Body of pancreas (tissue), 4 donors: ENCODE data around the gene DNAH7.

ENCODE experiments used
- POLR2A ChIP-seq, 3 donors: fragments of 450-650 bp; IDR thresholded peaks; one replicate each; pipeline ENCODE4 v1.6.1; 2016; ENCODE audit warnings: antibody characterized with exemption in 3 of 3, mild to moderate bottlenecking in 2 of 3
- TF ChIP-seq, protein P1 (sequence below), 7 experiments: fragments of 450-650 bp in 4 of 7; fragments of 200-600 bp in 3 of 7; sonication (generic) in 3 of 7; IDR thresholded peaks; one replicate each; pipeline ENCODE4 v1.5.1; 2016 to 2019; ENCODE audit warnings: antibody characterized with exemption in 7 of 7

DNA sequence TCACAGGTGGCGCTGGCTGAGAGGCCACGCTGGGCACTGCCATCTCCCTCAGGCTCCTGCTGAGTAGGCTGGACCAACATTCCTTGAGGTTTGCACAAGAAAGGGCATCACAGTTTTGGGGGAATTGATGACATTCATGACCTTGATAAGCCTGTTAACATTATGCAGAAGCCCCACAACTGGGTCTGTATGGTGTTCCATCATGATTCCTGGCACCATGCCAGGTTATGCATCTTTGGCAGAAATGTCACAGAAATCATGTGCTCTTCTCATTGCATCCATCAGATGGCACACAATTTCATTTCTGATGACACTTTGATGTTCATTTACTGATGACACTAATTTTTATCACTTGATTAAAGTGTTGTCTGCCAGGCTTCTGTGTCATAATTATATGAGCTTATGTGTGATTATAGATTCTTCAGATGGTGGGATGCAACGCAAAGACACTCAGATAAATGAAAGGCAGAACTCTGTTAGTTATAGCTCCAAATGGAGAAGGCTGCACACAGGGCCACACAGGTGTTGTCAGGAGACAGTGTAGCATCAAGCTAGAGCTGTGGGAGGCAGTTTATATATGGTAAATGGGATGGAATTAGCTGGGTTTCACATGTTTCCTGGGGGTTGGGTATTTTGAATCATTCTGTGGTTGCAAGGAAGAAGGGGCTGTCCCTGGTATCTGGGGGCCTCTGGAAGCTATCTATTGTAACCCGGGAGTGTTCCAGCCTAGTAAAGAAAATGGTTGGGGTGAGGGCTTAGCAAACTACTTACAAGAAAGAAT lies 220.3 kb downstream of the DNAH7 start:
- TF ChIP-seq, protein P1, sequence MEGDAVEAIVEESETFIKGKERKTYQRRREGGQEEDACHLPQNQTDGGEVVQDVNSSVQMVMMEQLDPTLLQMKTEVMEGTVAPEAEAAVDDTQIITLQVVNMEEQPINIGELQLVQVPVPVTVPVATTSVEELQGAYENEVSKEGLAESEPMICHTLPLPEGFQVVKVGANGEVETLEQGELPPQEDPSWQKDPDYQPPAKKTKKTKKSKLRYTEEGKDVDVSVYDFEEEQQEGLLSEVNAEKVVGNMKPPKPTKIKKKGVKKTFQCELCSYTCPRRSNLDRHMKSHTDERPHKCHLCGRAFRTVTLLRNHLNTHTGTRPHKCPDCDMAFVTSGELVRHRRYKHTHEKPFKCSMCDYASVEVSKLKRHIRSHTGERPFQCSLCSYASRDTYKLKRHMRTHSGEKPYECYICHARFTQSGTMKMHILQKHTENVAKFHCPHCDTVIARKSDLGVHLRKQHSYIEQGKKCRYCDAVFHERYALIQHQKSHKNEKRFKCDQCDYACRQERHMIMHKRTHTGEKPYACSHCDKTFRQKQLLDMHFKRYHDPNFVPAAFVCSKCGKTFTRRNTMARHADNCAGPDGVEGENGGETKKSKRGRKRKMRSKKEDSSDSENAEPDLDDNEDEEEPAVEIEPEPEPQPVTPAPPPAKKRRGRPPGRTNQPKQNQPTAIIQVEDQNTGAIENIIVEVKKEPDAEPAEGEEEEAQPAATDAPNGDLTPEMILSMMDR (IDR thresholded peaks at IDR 0.05), result no peak
- TF ChIP-seq POLR2A (IDR thresholded peaks at IDR 0.05), result no peak
